Adipocyte (in vitro differentiated cells): ENCODE data around the gene PIWIL4.

Experiments used
- DNase-seq: peaks from one replicate; pipeline ENCODE4 v3.0.0-alpha.2; 2015; ENCODE audit warnings: low read depth
- H3K27me3 ChIP-seq: replicated peaks from 2 replicates; pipeline ENCODE4 v1.7.0; 2013; ENCODE audit warnings: mild to moderate bottlenecking, low read length, moderate library complexity; ENCODE audit not compliant: control insufficient read depth, insufficient read depth
- H3K36me3 ChIP-seq: 2 replicates; pipeline ENCODE4 v1.7.0; 2013; ENCODE audit warnings: low read length, mild to moderate bottlenecking, moderate library complexity; ENCODE audit not compliant: control insufficient read depth, insufficient read depth, severe bottlenecking
- H3K4me1 ChIP-seq: 2 replicates; pipeline ENCODE4 v1.7.0; 2013; ENCODE audit warnings: mild to moderate bottlenecking, low read length, moderate library complexity; ENCODE audit not compliant: control insufficient read depth, insufficient read depth
- H3K4me3 ChIP-seq: 2 replicates; pipeline ENCODE4 v1.7.0; 2013; ENCODE audit warnings: mild to moderate bottlenecking, low read length, moderate library complexity
- H3K9ac ChIP-seq: 2 replicates; pipeline ENCODE4 v1.7.0; 2013; ENCODE audit warnings: mild to moderate bottlenecking, low read length, moderate library complexity
- H3K9me3 ChIP-seq: 2 replicates; pipeline ENCODE4 v1.7.0; 2013; ENCODE audit warnings: mild to moderate bottlenecking, low read length, moderate library complexity; ENCODE audit not compliant: control insufficient read depth

PIWIL4 gene

DNA sequence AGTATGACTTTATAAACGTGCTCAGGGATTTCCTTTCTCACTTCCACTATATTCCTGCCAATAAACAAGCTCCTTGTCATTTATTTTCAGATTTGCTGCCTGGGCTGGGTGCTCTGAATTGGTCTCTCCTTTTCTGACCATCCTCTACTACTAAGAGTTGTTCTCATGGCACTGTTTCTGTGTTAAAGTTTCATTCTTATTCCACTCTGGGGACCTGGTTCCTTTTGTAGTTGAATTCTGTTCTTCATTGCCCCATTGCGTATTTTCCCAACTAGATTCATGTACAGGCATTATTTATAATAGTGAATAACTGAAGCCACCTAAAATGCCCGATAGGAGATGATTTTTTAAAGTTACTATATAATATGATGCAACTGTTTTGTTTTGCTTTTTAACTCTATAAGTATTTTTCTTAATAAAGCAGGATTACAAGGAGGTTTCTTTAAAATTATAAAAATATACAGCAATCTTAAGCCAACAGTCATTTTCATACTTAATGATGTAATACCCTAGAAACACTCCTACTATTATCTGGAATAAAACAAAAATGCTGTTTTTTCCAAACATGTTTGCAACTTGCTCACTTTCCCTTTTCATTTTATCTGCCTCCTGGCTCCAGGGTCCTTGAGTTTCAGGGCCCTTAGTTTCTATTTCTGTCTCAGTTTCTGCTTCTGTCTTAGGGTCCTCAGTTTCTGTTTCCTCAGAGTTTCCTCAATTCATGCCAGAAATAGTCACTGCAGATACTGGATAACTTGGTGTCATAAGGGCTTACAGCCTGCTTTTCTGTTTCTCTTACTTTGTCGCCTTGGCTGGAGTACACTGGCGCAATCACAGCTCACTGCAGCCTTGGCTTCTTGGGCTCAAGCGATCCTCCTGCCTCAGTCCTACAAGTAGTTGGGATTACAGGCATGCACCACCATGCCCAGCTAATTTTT, 33.2 kb upstream of the PIWIL4 start:
- Histone ChIP-seq H3K9ac (peak overlapping the region; percentile 57), H3K4me1 (peaks cover 36% of the 10 kb centered on the region), H3K36me3 (no peaks in the 10 kb centered on the region), H3K4me3 (peak overlapping the region; percentile 58), H3K27me3 (no peaks in the 10 kb centered on the region), H3K9me3 (no peaks in the 10 kb centered on the region)
- no peak for DNase-seq

DNA sequence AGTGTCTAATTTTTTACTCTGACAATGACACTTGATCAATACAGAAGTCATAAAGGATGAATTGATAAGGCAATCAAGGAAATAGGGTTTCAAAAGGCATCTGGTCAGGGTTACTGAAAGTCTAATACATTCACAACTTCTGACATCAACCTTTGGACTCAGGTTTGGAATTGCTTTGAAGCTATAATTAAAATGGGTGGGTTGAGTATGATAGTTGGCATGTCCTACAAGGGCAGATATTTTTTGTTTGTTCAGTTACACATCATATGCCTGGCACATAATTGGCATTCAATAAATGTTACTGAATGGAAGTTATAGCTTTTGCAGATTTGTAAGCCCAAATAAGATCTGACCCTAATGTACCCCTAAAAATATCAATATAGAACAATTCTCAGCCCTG, 30.8 kb upstream of the PIWIL4 start:
- H3K4me3 ChIP-seq = peak overlapping the region; percentile 22
- H3K4me1 ChIP-seq = peaks cover 36% of the 10 kb centered on the region
- H3K36me3 ChIP-seq = no peaks in the 10 kb centered on the region

DNA sequence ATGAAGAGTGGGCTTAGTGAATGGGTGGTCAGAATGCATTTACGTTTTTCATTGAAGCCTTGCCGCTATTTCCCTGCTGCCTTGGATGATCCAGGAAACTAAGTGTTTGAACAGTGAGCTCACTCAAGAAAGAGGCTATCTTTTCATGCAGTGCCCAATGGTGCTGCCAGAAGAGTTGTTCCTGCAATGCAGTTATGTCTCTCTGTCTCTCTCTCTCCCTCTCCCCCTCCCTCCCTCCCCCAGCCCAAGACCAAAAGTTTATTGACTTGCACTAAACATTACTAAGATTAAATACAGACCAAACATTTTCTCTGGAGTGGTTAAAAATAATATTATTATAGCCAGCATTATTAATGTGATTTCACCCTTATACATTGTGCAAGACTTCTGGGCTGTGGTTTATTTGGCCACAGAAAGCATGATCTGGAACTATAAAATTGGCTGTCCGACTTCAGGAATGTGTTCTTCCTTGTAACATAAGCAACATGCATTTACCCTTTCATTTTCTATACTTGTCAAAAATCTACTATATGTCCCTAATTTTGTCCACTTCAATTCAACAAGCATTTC, 30.1 kb upstream of the PIWIL4 start:
- H3K36me3 ChIP-seq = no peaks in the 10 kb centered on the region

More for the DNA sequence above, 30.8 kb upstream of the PIWIL4 start:
- no peaks in the 10 kb centered on the region for H3K9me3 ChIP-seq
- H3K9ac ChIP-seq = no peak overlapping the region
- no peak for DNase-seq
- no peaks in the 10 kb centered on the region for H3K27me3 ChIP-seq

DNA sequence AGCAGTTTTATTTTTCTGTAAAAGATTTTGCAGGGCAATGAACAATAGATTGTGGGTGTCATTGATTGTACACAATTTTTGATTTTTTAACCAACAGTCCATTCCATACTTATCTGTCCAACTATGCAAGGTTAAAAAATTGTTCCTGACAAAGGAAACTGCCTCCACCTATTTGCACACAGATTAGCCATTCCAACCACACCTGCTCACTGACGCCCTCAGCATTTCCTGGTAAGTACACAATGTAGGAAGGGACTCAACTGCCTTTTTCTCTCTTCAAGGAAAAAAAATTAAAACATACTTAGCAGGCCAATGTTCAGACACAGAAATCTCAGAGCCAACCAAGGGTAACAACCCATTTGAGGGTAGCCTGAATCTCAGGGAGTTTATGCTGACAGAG, 27.7 kb upstream of the PIWIL4 start:
- no peak overlapping the region for H3K9ac ChIP-seq
- no peaks in the 10 kb centered on the region for H3K9me3 ChIP-seq
- no peak for DNase-seq
- H3K4me3 ChIP-seq = no peak overlapping the region
- no peaks in the 10 kb centered on the region for H3K36me3 ChIP-seq
- H3K4me1 ChIP-seq = peaks cover 29% of the 10 kb centered on the region
- no peaks in the 10 kb centered on the region for H3K27me3 ChIP-seq

More for the DNA sequence above, 30.1 kb upstream of the PIWIL4 start:
- Histone ChIP-seq H3K9me3 (no peaks in the 10 kb centered on the region), H3K9ac (peak overlapping the region; percentile 18), H3K4me1 (peaks cover 36% of the 10 kb centered on the region), H3K4me3 (peak overlapping the region; percentile 63), H3K27me3 (no peaks in the 10 kb centered on the region)
- peak; percentile 63 for DNase-seq

DNA sequence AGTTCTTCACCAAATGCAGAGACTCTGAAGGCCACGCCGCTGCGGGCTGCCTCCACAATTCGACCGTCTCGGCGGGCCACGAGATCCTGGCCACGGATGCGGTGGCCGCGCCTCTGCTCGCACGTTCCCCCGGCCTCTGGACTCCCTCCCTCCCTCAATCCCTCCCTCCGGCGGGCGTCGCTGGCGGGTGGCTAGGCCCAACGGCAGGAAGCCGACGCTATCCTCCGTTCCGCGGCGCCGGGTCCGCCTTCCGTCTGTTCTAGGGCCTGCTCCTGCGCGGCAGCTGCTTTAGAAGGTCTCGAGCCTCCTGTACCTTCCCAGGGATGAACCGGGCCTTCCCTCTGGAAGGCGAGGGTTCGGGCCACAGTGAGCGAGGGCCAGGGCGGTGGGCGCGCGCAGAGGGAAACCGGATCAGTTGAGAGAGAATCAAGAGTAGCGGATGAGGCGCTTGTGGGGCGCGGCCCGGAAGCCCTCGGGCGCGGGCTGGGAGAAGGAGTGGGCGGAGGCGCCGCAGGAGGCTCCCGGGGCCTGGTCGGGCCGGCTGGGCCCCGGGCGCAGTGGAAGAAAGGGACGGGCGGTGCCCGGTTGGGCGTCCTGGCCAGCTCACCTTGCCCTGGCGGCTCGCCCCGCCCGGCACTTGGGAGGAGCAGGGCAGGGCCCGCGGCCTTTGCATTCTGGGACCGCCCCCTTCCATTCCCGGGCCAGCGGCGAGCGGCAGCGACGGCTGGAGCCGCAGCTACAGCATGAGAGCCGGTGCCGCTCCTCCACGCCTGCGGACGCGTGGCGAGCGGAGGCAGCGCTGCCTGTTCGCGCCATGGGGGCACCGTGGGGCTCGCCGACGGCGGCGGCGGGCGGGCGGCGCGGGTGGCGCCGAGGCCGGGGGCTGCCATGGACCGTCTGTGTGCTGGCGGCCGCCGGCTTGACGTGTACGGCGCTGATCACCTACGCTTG, 23.2 kb upstream of the PIWIL4 start, which contains the start of gene FUT4:
Gene FUT4 (plus strand): TSS at position 227 of the 951 bp plus-strand sequence. CDS start 213 bp downstream, at position 440.
- Histone ChIP-seq H3K27me3 (no peaks in the 10 kb centered on the region), H3K4me3 (peak within 1 kb of the TSS; percentile 83), H3K9me3 (no peaks in the 10 kb centered on the region), H3K4me1 (peaks cover 40% of the 10 kb centered on the region), H3K36me3 (peaks cover 2% of the 10 kb centered on the region), H3K9ac (peak within 1 kb of the TSS; percentile 94)
- DNase-seq = peak; percentile 84

DNA sequence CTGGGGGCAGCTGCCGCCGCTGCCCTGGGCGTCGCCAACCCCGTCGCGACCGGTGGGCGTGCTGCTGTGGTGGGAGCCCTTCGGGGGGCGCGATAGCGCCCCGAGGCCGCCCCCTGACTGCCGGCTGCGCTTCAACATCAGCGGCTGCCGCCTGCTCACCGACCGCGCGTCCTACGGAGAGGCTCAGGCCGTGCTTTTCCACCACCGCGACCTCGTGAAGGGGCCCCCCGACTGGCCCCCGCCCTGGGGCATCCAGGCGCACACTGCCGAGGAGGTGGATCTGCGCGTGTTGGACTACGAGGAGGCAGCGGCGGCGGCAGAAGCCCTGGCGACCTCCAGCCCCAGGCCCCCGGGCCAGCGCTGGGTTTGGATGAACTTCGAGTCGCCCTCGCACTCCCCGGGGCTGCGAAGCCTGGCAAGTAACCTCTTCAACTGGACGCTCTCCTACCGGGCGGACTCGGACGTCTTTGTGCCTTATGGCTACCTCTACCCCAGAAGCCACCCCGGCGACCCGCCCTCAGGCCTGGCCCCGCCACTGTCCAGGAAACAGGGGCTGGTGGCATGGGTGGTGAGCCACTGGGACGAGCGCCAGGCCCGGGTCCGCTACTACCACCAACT, 22.4 kb upstream of the PIWIL4 start:
- Histone ChIP-seq H3K27me3 (no peaks in the 10 kb centered on the region), H3K36me3 (peaks cover 2% of the 10 kb centered on the region), H3K4me3 (peak overlapping the region; percentile 83), H3K4me1 (peaks cover 41% of the 10 kb centered on the region), H3K9me3 (no peaks in the 10 kb centered on the region), H3K9ac (peak overlapping the region; percentile 94)
- DNase-seq = no peak

DNA sequence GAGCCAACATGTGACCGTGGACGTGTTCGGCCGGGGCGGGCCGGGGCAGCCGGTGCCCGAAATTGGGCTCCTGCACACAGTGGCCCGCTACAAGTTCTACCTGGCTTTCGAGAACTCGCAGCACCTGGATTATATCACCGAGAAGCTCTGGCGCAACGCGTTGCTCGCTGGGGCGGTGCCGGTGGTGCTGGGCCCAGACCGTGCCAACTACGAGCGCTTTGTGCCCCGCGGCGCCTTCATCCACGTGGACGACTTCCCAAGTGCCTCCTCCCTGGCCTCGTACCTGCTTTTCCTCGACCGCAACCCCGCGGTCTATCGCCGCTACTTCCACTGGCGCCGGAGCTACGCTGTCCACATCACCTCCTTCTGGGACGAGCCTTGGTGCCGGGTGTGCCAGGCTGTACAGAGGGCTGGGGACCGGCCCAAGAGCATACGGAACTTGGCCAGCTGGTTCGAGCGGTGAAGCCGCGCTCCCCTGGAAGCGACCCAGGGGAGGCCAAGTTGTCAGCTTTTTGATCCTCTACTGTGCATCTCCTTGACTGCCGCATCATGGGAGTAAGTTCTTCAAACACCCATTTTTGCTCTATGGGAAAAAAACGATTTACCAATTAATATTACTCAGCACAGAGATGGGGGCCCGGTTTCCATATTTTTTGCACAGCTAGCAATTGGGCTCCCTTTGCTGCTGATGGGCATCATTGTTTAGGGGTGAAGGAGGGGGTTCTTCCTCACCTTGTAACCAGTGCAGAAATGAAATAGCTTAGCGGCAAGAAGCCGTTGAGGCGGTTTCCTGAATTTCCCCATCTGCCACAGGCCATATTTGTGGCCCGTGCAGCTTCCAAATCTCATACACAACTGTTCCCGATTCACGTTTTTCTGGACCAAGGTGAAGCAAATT, 21.7 kb upstream of the PIWIL4 start:
- no peak for DNase-seq
- H3K27me3 ChIP-seq = no peaks in the 10 kb centered on the region
- peaks cover 2% of the 10 kb centered on the region for H3K36me3 ChIP-seq
- H3K4me1 ChIP-seq = peaks cover 41% of the 10 kb centered on the region
- H3K9me3 ChIP-seq = no peaks in the 10 kb centered on the region
- H3K9ac ChIP-seq = peak overlapping the region; percentile 94
- H3K4me3 ChIP-seq = peak overlapping the region; percentile 83

DNA sequence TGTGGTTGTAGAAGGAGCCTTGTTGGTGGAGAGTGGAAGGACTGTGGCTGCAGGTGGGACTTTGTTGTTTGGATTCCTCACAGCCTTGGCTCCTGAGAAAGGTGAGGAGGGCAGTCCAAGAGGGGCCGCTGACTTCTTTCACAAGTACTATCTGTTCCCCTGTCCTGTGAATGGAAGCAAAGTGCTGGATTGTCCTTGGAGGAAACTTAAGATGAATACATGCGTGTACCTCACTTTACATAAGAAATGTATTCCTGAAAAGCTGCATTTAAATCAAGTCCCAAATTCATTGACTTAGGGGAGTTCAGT, 21.1 kb upstream of the PIWIL4 start:
- peaks cover 2% of the 10 kb centered on the region for H3K36me3 ChIP-seq
- DNase-seq = no peak
- H3K4me3 ChIP-seq = peak overlapping the region; percentile 83
- peak overlapping the region; percentile 94 for H3K9ac ChIP-seq
- peaks cover 41% of the 10 kb centered on the region for H3K4me1 ChIP-seq
- no peaks in the 10 kb centered on the region for H3K9me3 ChIP-seq
- no peaks in the 10 kb centered on the region for H3K27me3 ChIP-seq

DNA sequence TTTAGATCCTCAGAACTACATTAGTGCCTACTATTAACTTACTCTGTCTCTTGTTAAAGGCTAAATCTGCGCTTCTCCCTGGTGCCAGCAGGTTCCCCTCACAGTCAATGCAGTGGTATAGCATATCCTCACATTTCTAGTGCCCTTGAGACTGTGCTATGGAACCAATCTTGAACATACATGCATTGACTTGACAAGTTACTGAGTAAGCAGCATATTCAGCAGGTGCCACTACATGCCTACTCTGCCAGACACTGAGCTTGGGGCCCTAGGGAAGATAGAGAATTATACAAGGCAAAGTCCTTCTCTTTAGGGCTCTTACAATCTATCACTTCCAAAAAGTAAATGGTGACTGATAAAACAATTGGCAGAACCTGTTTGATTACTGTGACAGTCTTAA, 20.3 kb upstream of the PIWIL4 start:
- Histone ChIP-seq H3K4me3 (peak overlapping the region; percentile 83), H3K36me3 (peaks cover 2% of the 10 kb centered on the region), H3K9me3 (no peaks in the 10 kb centered on the region), H3K9ac (no peak overlapping the region), H3K4me1 (peaks cover 41% of the 10 kb centered on the region), H3K27me3 (no peaks in the 10 kb centered on the region)
- DNase-seq = no peak

DNA sequence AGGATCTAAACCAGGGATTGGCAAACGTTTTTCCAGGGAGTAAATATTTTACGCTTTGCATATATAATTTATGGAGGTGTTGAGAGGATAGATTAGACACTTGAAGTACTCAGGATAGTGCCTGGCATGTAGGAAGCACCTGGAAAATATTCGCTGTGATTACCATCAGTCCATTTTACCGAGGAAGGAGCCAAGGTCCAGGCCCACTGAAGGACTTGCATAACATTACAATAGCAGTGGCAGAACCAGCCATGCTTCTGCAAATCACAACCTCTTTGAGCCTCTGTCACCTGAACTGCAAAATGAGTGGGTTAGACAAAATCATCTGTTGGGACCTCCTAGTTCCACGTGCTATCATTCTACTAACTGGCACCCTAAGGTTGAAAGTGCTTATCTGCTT, 18.0 kb upstream of the PIWIL4 start:
- DNase-seq = no peak
- peaks cover 2% of the 10 kb centered on the region for H3K36me3 ChIP-seq
- H3K4me3 ChIP-seq = no peak overlapping the region
- H3K9me3 ChIP-seq = no peaks in the 10 kb centered on the region
- no peaks in the 10 kb centered on the region for H3K27me3 ChIP-seq
- peaks cover 32% of the 10 kb centered on the region for H3K4me1 ChIP-seq
- H3K9ac ChIP-seq = no peak overlapping the region
